ENCODE results near the gene SLC10A7. TPM values are rescaled to one million over a fixed set of nuclear protein-coding genes. Genes with fewer than 3 reads are reported as not detected.

SLC10A7 gene
- total RNA-seq, 3 donors from 2014 or later (not counting 1 experiment from before 2014, with no cell fraction given) = 16.0 to 29.4 (median 26.3) TPM

GRCh38 chr4:146311238-146311970 is 210.3 kb downstream of the SLC10A7 start:
- no peak overlapping the region for H3K27ac ChIP-seq (ENCODE audit: low read length)
- peaks cover 17 to 25% of the 10 kb centered on the region in 2 donors for H3K4me1 Mint-ChIP-seq
- no peaks in the 10 kb centered on the region for H3K9me3 Mint-ChIP-seq
- no peaks in the 10 kb centered on the region for H3K9me3 ChIP-seq (ENCODE audit: control insufficient read depth, insufficient read depth, low read length)
- no peak overlapping the region for H3K4me3 ChIP-seq (ENCODE audit: low read length)
- DNase-seq (no peak), ATAC-seq (no peak)
- WGBS (ENCODE audit: insufficient coverage) = 84% methylated on average over 2 of the region's 3 CpGs
- H3K36me3 ChIP-seq (ENCODE audit: control insufficient read depth, insufficient read depth, low read length) = no peaks in the 10 kb centered on the region
- H3K27me3 ChIP-seq (ENCODE audit: control insufficient read depth, insufficient read depth, low read length) = no peaks in the 10 kb centered on the region
- H3K27me3 Mint-ChIP-seq (ENCODE audit: low read depth in 2 of 2) = no peaks in the 10 kb centered on the region
- TF ChIP-seq CTCF (IDR thresholded peaks at IDR 0.05) = no peak
- H3K27ac Mint-ChIP-seq = no peak overlapping the region
- H3K4me1 ChIP-seq (ENCODE audit: control insufficient read depth, insufficient read depth, low read length) = no peaks in the 10 kb centered on the region
- H3K4me3 Mint-ChIP-seq = no peak overlapping the region
- intact Hi-C loops (cut with micrococcal nuclease) = no loop called here
- no peaks in the 10 kb centered on the region for H3K36me3 Mint-ChIP-seq

GRCh38 chr4:146310319-146311021 is 211.3 kb downstream of the SLC10A7 start:
- Mint-ChIP-seq H3K27ac (no peak overlapping the region), H3K9me3 (no peaks in the 10 kb centered on the region), H3K4me3 (no peak overlapping the region), H3K36me3 (no peaks in the 10 kb centered on the region), H3K27me3 (ENCODE audit: low read depth in 2 of 2) (no peaks in the 10 kb centered on the region), H3K4me1 (peaks cover 17 to 25% of the 10 kb centered on the region in 2 donors)
- Histone ChIP-seq H3K36me3 (ENCODE audit: control insufficient read depth, insufficient read depth, low read length) (no peaks in the 10 kb centered on the region), H3K27me3 (ENCODE audit: control insufficient read depth, insufficient read depth, low read length) (no peaks in the 10 kb centered on the region), H3K4me3 (ENCODE audit: low read length) (no peak overlapping the region), H3K9me3 (ENCODE audit: control insufficient read depth, insufficient read depth, low read length) (no peaks in the 10 kb centered on the region), H3K4me1 (ENCODE audit: control insufficient read depth, insufficient read depth, low read length) (no peaks in the 10 kb centered on the region), H3K27ac (ENCODE audit: low read length) (no peak overlapping the region)
- no peak for DNase-seq
- TF ChIP-seq CTCF (IDR thresholded peaks at IDR 0.05) = no peak
- intact Hi-C loops (cut with micrococcal nuclease) = no loop called here
- no peak for ATAC-seq

GRCh38 chr4:146308951-146309350 is 212.8 kb downstream of the SLC10A7 start:
- Histone ChIP-seq H3K4me1 (ENCODE audit: control insufficient read depth, insufficient read depth, low read length) (no peaks in the 10 kb centered on the region), H3K4me3 (ENCODE audit: low read length) (no peak overlapping the region), H3K36me3 (ENCODE audit: control insufficient read depth, insufficient read depth, low read length) (no peaks in the 10 kb centered on the region), H3K9me3 (ENCODE audit: control insufficient read depth, insufficient read depth, low read length) (no peaks in the 10 kb centered on the region), H3K27me3 (ENCODE audit: control insufficient read depth, insufficient read depth, low read length) (no peaks in the 10 kb centered on the region), H3K27ac (ENCODE audit: low read length) (no peak overlapping the region)
- WGBS (ENCODE audit: insufficient coverage) = 94% methylated on average over 5 of the region's 5 CpGs
- Mint-ChIP-seq H3K27me3 (ENCODE audit: low read depth in 2 of 2) (no peaks in the 10 kb centered on the region), H3K27ac (no peak overlapping the region), H3K36me3 (peaks cover 8% of the 10 kb centered on the region), H3K9me3 (no peaks in the 10 kb centered on the region), H3K4me3 (no peak overlapping the region), H3K4me1 (peaks cover 17 to 25% of the 10 kb centered on the region in 2 donors)
- ATAC-seq (no peak), DNase-seq (no peak)
- no peak for TF ChIP-seq CTCF (IDR thresholded peaks at IDR 0.05)
- intact Hi-C loops (cut with micrococcal nuclease) = no loop called here
